HCT116 (cell line): Measurements from ENCODE around the gene CHP2.
A peak's percentile ranks its signal among the peaks of the same experiment; 100 is the strongest.

Experiments
- EGR1 ChIP-seq: IDR thresholded peaks from 2 replicates; pipeline ENCODE4 v1.6.1; 2012; ENCODE audit warnings: low read depth
- EZH2 ChIP-seq: fragments of 200-600 bp; sonication (generic); IDR thresholded peaks from 2 replicates; pipeline ENCODE4 v1.6.1; 2017; ENCODE audit warnings: antibody characterized with exemption, mixed run types
- EZH2phosphoT487 ChIP-seq: fragments of 200-600 bp; IDR thresholded peaks from 2 replicates; pipeline ENCODE4 v1.6.1; 2018; ENCODE audit warnings: antibody characterized with exemption, borderline replicate concordance
- JUND ChIP-seq: IDR thresholded peaks from 2 replicates; pipeline ENCODE4 v1.6.1; 2012
- POLR2A ChIP-seq: IDR thresholded peaks from 2 replicates; pipeline ENCODE4 v1.7.0; 2011; ENCODE audit warnings: borderline replicate concordance; ENCODE audit not compliant: insufficient read depth, insufficient read length; ENCODE audit errors: extremely low read depth
- POLR2AphosphoS5 ChIP-seq: IDR thresholded peaks from 2 replicates; pipeline ENCODE4 v1.6.1; 2011; ENCODE audit warnings: mild to moderate bottlenecking, low read depth, low read length, moderate library complexity
- RAD21 ChIP-seq: IDR thresholded peaks from 2 replicates; pipeline ENCODE4 v1.6.1; 2012; ENCODE audit warnings: low read depth, mild to moderate bottlenecking
- SIN3A ChIP-seq: IDR thresholded peaks from 2 replicates; pipeline ENCODE4 v1.6.1; 2012; ENCODE audit warnings: low read depth
- SP1 ChIP-seq: IDR thresholded peaks from 2 replicates; pipeline ENCODE4 v1.6.1; 2012; ENCODE audit warnings: low read depth
- SRF ChIP-seq: IDR thresholded peaks from 2 replicates; pipeline ENCODE4 v1.6.1; 2012; ENCODE audit warnings: low read depth
- YY1 ChIP-seq: IDR thresholded peaks from 2 replicates; pipeline ENCODE4 v1.6.1; 2011; ENCODE audit warnings: low read length, low read depth, moderate library complexity, mild to moderate bottlenecking; ENCODE audit not compliant: insufficient replicate concordance; ENCODE audit errors: extremely low read depth
- TF ChIP-seq, protein P1 (sequence below), 3 experiments: fragments of 200-600 bp in 1 of 3; sonication (generic) in 1 of 3; IDR thresholded peaks in 2 of 3; conservative IDR thresholded peaks in 1 of 3; 2 replicates each; pipeline ENCODE4 v1.5.1; 2012 to 2017; ENCODE audit warnings: low read depth in 2 of 3, low read length in 2 of 3, antibody characterized with exemption in 1 of 3, borderline replicate concordance in 1 of 3, control low read depth in 1 of 3, mild to moderate bottlenecking in 1 of 3, mixed read lengths in 1 of 3, mixed run types in 1 of 3, moderate library complexity in 1 of 3; ENCODE audit not compliant: insufficient read depth in 1 of 3
- TF ChIP-seq, protein P2 (sequence below): IDR thresholded peaks from 2 replicates; pipeline ENCODE4 v1.6.1; 2012; ENCODE audit warnings: low read depth

- TF ChIP-seq, protein P1, sequence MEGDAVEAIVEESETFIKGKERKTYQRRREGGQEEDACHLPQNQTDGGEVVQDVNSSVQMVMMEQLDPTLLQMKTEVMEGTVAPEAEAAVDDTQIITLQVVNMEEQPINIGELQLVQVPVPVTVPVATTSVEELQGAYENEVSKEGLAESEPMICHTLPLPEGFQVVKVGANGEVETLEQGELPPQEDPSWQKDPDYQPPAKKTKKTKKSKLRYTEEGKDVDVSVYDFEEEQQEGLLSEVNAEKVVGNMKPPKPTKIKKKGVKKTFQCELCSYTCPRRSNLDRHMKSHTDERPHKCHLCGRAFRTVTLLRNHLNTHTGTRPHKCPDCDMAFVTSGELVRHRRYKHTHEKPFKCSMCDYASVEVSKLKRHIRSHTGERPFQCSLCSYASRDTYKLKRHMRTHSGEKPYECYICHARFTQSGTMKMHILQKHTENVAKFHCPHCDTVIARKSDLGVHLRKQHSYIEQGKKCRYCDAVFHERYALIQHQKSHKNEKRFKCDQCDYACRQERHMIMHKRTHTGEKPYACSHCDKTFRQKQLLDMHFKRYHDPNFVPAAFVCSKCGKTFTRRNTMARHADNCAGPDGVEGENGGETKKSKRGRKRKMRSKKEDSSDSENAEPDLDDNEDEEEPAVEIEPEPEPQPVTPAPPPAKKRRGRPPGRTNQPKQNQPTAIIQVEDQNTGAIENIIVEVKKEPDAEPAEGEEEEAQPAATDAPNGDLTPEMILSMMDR (IDR thresholded peaks at IDR 0.05 in 2 of 3, conservative IDR thresholded peaks at IDR 0.05 in 1 of 3; ENCODE audit: borderline replicate concordance in 1 of 3, insufficient read depth in 1 of 3, low read depth in 2 of 3, low read length in 2 of 3) = peak; percentile 30 to 33 (median 31); a peak in 4 of 6 replicates
- TF ChIP-seq EZH2 (no peak), SRF (no peak), POLR2AphosphoS5 (no peak), RAD21 (peak; percentile 58), JUND (no peak), POLR2A (no peak), SP1 (no peak), EZH2phosphoT487 (no peak), YY1 (no peak), EGR1 (no peak), SIN3A (no peak)
- TF ChIP-seq, protein P2, sequence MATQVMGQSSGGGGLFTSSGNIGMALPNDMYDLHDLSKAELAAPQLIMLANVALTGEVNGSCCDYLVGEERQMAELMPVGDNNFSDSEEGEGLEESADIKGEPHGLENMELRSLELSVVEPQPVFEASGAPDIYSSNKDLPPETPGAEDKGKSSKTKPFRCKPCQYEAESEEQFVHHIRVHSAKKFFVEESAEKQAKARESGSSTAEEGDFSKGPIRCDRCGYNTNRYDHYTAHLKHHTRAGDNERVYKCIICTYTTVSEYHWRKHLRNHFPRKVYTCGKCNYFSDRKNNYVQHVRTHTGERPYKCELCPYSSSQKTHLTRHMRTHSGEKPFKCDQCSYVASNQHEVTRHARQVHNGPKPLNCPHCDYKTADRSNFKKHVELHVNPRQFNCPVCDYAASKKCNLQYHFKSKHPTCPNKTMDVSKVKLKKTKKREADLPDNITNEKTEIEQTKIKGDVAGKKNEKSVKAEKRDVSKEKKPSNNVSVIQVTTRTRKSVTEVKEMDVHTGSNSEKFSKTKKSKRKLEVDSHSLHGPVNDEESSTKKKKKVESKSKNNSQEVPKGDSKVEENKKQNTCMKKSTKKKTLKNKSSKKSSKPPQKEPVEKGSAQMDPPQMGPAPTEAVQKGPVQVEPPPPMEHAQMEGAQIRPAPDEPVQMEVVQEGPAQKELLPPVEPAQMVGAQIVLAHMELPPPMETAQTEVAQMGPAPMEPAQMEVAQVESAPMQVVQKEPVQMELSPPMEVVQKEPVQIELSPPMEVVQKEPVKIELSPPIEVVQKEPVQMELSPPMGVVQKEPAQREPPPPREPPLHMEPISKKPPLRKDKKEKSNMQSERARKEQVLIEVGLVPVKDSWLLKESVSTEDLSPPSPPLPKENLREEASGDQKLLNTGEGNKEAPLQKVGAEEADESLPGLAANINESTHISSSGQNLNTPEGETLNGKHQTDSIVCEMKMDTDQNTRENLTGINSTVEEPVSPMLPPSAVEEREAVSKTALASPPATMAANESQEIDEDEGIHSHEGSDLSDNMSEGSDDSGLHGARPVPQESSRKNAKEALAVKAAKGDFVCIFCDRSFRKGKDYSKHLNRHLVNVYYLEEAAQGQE = no peak
Measured at GRCh38 chr16:23710008-23710407, 44.8 kb upstream of the CHP2 start.
